Natural killer cell (primary cell): ENCODE data around the gene MMP23B. TPM values are rescaled to one million over a fixed set of nuclear protein-coding genes. Genes with fewer than 3 reads are reported as not detected.

ENCODE experiments used
- ATAC-seq, 3 donors: fragments of 150-1000 bp in 2 of 3; fragments of 200-7000 bp in 1 of 3; cut with Tn5 transposase; 1 replicate in 1 of 3; 2 replicates in 2 of 3; pipeline ENCODE4 v1.10.0; 2021; ENCODE audit warnings: mild to moderate bottlenecking in 2 of 3, moderate library complexity in 2 of 3
- DNase-seq, 2 donors: peaks; one replicate each; pipeline versions ENCODE4 v3.0.0 to v3.0.0-alpha.2; 2013 to 2021; ENCODE audit warnings: mixed read lengths in 1 of 2
- H3K27ac ChIP-seq: one replicate; pipeline ENCODE4 v1.5.1; 2013; ENCODE audit warnings: mild to moderate bottlenecking, low read length
- H3K27me3 ChIP-seq: one replicate; pipeline ENCODE4 v1.6.1; 2013; ENCODE audit warnings: low read length; ENCODE audit not compliant: control insufficient read depth, insufficient read depth
- H3K36me3 ChIP-seq: one replicate; pipeline ENCODE4 v1.6.1; 2013; ENCODE audit warnings: low read length; ENCODE audit not compliant: control insufficient read depth, insufficient read depth
- H3K4me1 ChIP-seq: one replicate; pipeline ENCODE4 v1.6.1; 2013; ENCODE audit warnings: low read length; ENCODE audit not compliant: control insufficient read depth, insufficient read depth
- H3K4me3 ChIP-seq: one replicate; pipeline ENCODE4 v1.5.1; 2013; ENCODE audit warnings: low read length
- H3K9me3 ChIP-seq: one replicate; pipeline ENCODE4 v1.6.1; 2013; ENCODE audit warnings: low read length; ENCODE audit not compliant: control insufficient read depth, insufficient read depth
- H3K27ac Mint-ChIP-seq, 2 donors: one replicate each; pipeline ENCODE4 v1.8.0; 2022; ENCODE audit warnings: mild to moderate bottlenecking in 2 of 2, mixed read lengths in 2 of 2, moderate library complexity in 1 of 2
- H3K27me3 Mint-ChIP-seq, 2 donors: one replicate each; pipeline ENCODE4 v1.8.0; 2022; ENCODE audit warnings: low read depth in 2 of 2, mixed read lengths in 2 of 2
- H3K36me3 Mint-ChIP-seq: one replicate; pipeline ENCODE4 v1.8.0; 2022; ENCODE audit warnings: mixed read lengths
- H3K4me1 Mint-ChIP-seq, 2 donors: one replicate each; pipeline ENCODE4 v1.8.0; 2022; ENCODE audit warnings: mixed read lengths in 2 of 2
- H3K4me3 Mint-ChIP-seq: one replicate; pipeline ENCODE4 v1.8.0; 2022; ENCODE audit warnings: mild to moderate bottlenecking, moderate library complexity, mixed read lengths
- H3K9me3 Mint-ChIP-seq, 2 donors: one replicate each; pipeline ENCODE4 v1.8.0; 2022; ENCODE audit warnings: mixed read lengths in 2 of 2
- WGBS: methylation state at CpG from one replicate; pipeline ENCODE4 v1.1.7; 2013; ENCODE audit warnings: missing lambda C conversion rate; ENCODE audit not compliant: insufficient coverage; 5-methylcytosine and 5-hydroxymethylcytosine counted together
- intact Hi-C: fragments of 100-400 bp; cut with micrococcal nuclease; formaldehyde crosslinking; loops from one replicate; pipeline ENCODE4 v1.14.2; 2022
- total RNA-seq, 4 donors: library from RNA; stranded (reverse); fragments of 120-200 nt in 1 of 4; gene quantifications; one replicate each; pipeline versions ENCODE4 v1.2.3 to v1.2.4, GENCODE V29; 2013 to 2022
- TF ChIP-seq, protein P1 (sequence below): fragments of 200-600 bp; IDR thresholded peaks from one replicate; pipeline ENCODE4 v1.8.0; 2022; ENCODE audit warnings: antibody characterized with exemption

MMP23B gene
- total RNA-seq, 3 donors from 2014 or later (not counting 1 experiment from before 2014, with no cell fraction given) = 82.9 to 130 (median 126) TPM

DNA sequence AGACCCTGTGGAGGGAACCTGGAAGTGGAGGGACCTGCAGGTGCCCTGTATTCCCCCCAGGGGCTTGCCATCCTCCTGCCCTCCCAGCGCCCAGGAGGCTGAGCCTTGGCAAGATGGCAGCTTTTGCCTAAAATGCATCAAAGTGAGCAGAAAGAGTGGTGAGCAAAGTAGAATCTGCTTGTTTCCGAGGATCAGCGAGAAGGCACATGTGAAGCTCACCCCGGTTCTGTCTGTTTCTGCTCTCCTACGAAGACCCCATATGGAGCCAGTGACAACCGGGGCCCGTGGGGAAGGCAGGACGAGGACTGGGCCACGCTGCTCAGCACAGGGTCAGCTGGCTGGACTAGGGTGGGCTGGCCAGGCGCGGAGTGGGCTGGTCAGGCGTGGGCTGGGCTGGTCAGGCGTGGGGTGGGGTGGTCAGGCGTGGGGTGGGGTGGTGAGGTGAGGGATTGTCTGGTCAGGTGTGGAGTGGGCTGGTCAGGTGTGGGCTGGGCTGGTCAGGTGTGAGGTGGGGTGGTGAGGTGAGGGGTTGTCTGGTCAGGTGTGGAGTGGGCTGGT, 26.9 kb upstream of the MMP23B start:
- peaks cover 12% of the 10 kb centered on the region for H3K4me1 ChIP-seq
- no peak for ATAC-seq
- Mint-ChIP-seq H3K36me3 (no peaks in the 10 kb centered on the region), H3K4me3 (no peak overlapping the region), H3K27me3 (no peaks in the 10 kb centered on the region), H3K9me3 (no peaks in the 10 kb centered on the region), H3K4me1 (no peaks in the 10 kb centered on the region), H3K27ac (no peak overlapping the region)
- H3K36me3 ChIP-seq = no peaks in the 10 kb centered on the region
- WGBS = 93% methylated on average over 14 of the region's 14 CpGs
- no peak overlapping the region for H3K27ac ChIP-seq
- H3K9me3 ChIP-seq = no peaks in the 10 kb centered on the region
- peak in 1 of 2 donors; percentile 34 for DNase-seq
- H3K27me3 ChIP-seq = no peaks in the 10 kb centered on the region
- TF ChIP-seq, protein P1, sequence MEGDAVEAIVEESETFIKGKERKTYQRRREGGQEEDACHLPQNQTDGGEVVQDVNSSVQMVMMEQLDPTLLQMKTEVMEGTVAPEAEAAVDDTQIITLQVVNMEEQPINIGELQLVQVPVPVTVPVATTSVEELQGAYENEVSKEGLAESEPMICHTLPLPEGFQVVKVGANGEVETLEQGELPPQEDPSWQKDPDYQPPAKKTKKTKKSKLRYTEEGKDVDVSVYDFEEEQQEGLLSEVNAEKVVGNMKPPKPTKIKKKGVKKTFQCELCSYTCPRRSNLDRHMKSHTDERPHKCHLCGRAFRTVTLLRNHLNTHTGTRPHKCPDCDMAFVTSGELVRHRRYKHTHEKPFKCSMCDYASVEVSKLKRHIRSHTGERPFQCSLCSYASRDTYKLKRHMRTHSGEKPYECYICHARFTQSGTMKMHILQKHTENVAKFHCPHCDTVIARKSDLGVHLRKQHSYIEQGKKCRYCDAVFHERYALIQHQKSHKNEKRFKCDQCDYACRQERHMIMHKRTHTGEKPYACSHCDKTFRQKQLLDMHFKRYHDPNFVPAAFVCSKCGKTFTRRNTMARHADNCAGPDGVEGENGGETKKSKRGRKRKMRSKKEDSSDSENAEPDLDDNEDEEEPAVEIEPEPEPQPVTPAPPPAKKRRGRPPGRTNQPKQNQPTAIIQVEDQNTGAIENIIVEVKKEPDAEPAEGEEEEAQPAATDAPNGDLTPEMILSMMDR = no peak
- intact Hi-C loops = no loop called here
- H3K4me3 ChIP-seq = no peak overlapping the region

DNA sequence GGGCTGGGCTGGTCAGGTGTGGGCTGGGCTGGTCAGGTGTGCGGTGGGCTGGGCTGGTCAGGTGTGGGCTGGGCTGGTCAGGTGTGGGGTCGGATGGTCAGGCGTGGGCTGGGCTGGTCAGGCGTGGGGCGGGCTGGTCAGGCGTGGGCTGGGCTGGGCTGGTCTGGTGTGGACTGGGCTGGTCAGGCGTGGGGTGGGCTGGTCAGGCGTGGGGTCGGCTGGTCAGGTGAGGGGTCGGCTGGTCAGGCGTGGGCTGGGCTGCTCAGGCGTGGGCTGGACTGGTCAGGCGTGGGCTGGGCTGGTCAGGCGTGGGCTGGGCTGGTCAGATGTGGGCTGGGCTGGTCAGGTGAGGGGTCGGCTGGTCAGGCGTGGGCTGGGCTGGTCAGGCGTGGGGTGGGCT, 26.2 kb upstream of the MMP23B start:
- no peak for ATAC-seq
- no peak for DNase-seq
- WGBS = 93% methylated on average over 17 of the region's 17 CpGs
- Mint-ChIP-seq H3K4me1 (no peaks in the 10 kb centered on the region), H3K36me3 (no peaks in the 10 kb centered on the region), H3K4me3 (no peak overlapping the region), H3K27me3 (no peaks in the 10 kb centered on the region), H3K27ac (no peak overlapping the region), H3K9me3 (no peaks in the 10 kb centered on the region)
- no peak overlapping the region for H3K4me3 ChIP-seq
- H3K9me3 ChIP-seq = no peaks in the 10 kb centered on the region
- H3K27ac ChIP-seq = no peak overlapping the region
- TF ChIP-seq, protein P1 = no peak
- intact Hi-C loops = no loop called here
- H3K36me3 ChIP-seq = no peaks in the 10 kb centered on the region
- H3K27me3 ChIP-seq = no peaks in the 10 kb centered on the region
- H3K4me1 ChIP-seq = peaks cover 6% of the 10 kb centered on the region

DNA sequence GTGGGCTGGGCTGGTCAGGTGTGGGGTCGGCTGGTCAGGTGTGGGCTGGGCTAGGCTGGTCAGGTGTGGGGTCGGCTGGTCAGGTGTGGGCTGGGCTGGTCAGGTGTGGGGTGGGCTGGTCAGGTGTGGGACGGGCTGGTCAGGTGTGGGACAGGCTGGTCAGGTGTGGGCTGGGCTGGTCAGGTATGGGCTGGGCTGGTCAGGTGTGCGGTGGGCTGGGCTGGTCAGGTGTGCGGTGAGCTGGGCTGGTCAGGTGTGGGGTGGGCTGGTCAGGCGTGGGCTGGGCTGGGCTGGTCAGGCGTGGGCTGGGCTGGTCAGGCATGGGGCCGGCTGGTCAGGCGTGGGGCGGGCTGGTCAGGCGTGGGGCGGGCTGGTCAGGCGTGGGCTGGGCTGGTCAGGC, 25.7 kb upstream of the MMP23B start:
- Histone ChIP-seq H3K4me3 (no peak overlapping the region), H3K36me3 (no peaks in the 10 kb centered on the region), H3K4me1 (peaks cover 4% of the 10 kb centered on the region), H3K9me3 (no peaks in the 10 kb centered on the region), H3K27ac (no peak overlapping the region), H3K27me3 (no peaks in the 10 kb centered on the region)
- TF ChIP-seq, protein P1 = no peak
- H3K4me1 Mint-ChIP-seq = no peaks in the 10 kb centered on the region
- no peaks in the 10 kb centered on the region for H3K9me3 Mint-ChIP-seq
- no peak for ATAC-seq
- WGBS = 93% methylated on average over 13 of the region's 13 CpGs
- H3K27me3 Mint-ChIP-seq = no peaks in the 10 kb centered on the region
- no peak for DNase-seq
- H3K27ac Mint-ChIP-seq = no peak overlapping the region
- H3K36me3 Mint-ChIP-seq = no peaks in the 10 kb centered on the region
- intact Hi-C loops = no loop called here
- H3K4me3 Mint-ChIP-seq = no peak overlapping the region
